K562 (cell line): ENCODE data around the gene SORCS2.

Experiments
- HDAC2 ChIP-seq: fragments of 450-650 bp; IDR thresholded peaks from 2 replicates; pipeline ENCODE4 v1.6.1; 2016; ENCODE audit warnings: mild to moderate bottlenecking
- MEIS2 ChIP-seq: fragments of 450-650 bp; IDR thresholded peaks from 2 replicates; pipeline ENCODE4 v1.6.1; 2014; ENCODE audit warnings: mild to moderate bottlenecking; ENCODE audit not compliant: partially characterized antibody
- MTA3 ChIP-seq: fragments of 450-650 bp; formaldehyde crosslinking; IDR thresholded peaks from 2 replicates; pipeline ENCODE4 v1.6.1; 2017; ENCODE audit warnings: mild to moderate bottlenecking, borderline replicate concordance
- NFYB ChIP-seq: IDR thresholded peaks from 2 replicates; pipeline ENCODE4 v1.6.1; 2011; ENCODE audit warnings: mild to moderate bottlenecking, moderate library complexity; ENCODE audit not compliant: insufficient read length; ENCODE audit errors: extremely low read depth
- PHB2 ChIP-seq: fragments of 450-650 bp; IDR thresholded peaks from 2 replicates; pipeline ENCODE4 v1.6.1; 2017; ENCODE audit warnings: low read depth
- SIN3A ChIP-seq, 2 experiments: fragments of 150-350 bp in 1 of 2; IDR thresholded peaks; 2 replicates each; pipeline ENCODE4 v1.6.1; 2011 to 2016; ENCODE audit warnings: borderline replicate concordance in 2 of 2, low read depth in 2 of 2, low read length in 2 of 2, mild to moderate bottlenecking in 2 of 2, moderate library complexity in 2 of 2; ENCODE audit not compliant: control insufficient read depth in 1 of 2
- ZNF134 ChIP-seq: fragments of 250-450 bp; sonication (Bioruptor Pico); conservative IDR thresholded peaks from 2 replicates; pipeline ENCODE4 v1.4.0; 2020
- ZNF347 ChIP-seq: fragments of 450-650 bp; formaldehyde crosslinking; IDR thresholded peaks from 2 replicates; pipeline ENCODE4 v1.4.0; 2020; ENCODE audit warnings: low read depth, mild to moderate bottlenecking, moderate library complexity
- TF ChIP-seq, protein P1 (sequence below): sonication (generic); formaldehyde crosslinking; IDR thresholded peaks from 2 replicates; pipeline ENCODE4 v1.8.0; 2022; ENCODE audit warnings: mild to moderate bottlenecking, missing genetic modification reagents
- TF ChIP-seq, protein P2 (sequence below): fragments of 450-650 bp; IDR thresholded peaks from 2 replicates; pipeline ENCODE4 v1.6.1; 2017; ENCODE audit warnings: mild to moderate bottlenecking, moderate library complexity
- TF ChIP-seq, protein P3 (sequence below), 3 experiments: IDR thresholded peaks in 2 of 3; conservative IDR thresholded peaks in 1 of 3; 2 replicates each; pipeline ENCODE4 v1.5.1; 2011 to 2012; ENCODE audit warnings: low read length in 3 of 3, mild to moderate bottlenecking in 3 of 3, control low read depth in 2 of 3, improper control_type of control experiment in 1 of 3, inconsistent platforms in 1 of 3, low read depth in 1 of 3, mixed read lengths in 1 of 3, moderate library complexity in 1 of 3; ENCODE audit not compliant: insufficient read depth in 2 of 3

DNA sequence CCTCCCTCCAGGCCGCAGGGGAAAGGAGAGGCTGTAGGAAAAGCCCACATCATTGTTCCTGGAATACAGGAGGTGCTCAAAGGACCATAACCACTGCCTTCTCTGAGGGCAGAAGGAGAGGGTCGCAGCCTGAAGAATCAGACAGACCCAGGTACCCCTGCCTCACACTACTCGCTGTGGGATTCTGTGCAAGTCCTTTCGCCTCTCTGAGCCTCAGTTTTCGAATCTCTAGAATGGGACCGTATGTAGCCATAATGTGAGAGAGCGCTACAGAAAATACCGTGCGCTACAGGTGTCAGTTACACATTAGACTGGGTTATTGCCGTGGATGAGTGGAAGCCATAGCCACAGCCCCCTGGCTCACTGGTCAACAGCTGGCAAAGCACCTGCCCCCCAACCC, 320.6 kb downstream of the SORCS2 start:
- TF ChIP-seq MTA3, result no peak
- TF ChIP-seq, protein P1, sequence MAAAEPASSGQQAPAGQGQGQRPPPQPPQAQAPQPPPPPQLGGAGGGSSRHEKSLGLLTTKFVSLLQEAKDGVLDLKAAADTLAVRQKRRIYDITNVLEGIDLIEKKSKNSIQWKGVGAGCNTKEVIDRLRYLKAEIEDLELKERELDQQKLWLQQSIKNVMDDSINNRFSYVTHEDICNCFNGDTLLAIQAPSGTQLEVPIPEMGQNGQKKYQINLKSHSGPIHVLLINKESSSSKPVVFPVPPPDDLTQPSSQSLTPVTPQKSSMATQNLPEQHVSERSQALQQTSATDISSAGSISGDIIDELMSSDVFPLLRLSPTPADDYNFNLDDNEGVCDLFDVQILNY, result no peak
- TF ChIP-seq, protein P2, sequence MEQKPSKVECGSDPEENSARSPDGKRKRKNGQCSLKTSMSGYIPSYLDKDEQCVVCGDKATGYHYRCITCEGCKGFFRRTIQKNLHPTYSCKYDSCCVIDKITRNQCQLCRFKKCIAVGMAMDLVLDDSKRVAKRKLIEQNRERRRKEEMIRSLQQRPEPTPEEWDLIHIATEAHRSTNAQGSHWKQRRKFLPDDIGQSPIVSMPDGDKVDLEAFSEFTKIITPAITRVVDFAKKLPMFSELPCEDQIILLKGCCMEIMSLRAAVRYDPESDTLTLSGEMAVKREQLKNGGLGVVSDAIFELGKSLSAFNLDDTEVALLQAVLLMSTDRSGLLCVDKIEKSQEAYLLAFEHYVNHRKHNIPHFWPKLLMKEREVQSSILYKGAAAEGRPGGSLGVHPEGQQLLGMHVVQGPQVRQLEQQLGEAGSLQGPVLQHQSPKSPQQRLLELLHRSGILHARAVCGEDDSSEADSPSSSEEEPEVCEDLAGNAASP, result no peak
- no peak for TF ChIP-seq PHB2
- no peak for TF ChIP-seq NFYB
- no peak for TF ChIP-seq SIN3A (IDR thresholded peaks at IDR 0.05; ENCODE audit: borderline replicate concordance in 2 of 2, control insufficient read depth in 1 of 2, low read depth in 2 of 2, low read length in 2 of 2)
- no peak for TF ChIP-seq MEIS2
- TF ChIP-seq ZNF347 (CRISPR knock-in tag), result no peak
- TF ChIP-seq, protein P3, sequence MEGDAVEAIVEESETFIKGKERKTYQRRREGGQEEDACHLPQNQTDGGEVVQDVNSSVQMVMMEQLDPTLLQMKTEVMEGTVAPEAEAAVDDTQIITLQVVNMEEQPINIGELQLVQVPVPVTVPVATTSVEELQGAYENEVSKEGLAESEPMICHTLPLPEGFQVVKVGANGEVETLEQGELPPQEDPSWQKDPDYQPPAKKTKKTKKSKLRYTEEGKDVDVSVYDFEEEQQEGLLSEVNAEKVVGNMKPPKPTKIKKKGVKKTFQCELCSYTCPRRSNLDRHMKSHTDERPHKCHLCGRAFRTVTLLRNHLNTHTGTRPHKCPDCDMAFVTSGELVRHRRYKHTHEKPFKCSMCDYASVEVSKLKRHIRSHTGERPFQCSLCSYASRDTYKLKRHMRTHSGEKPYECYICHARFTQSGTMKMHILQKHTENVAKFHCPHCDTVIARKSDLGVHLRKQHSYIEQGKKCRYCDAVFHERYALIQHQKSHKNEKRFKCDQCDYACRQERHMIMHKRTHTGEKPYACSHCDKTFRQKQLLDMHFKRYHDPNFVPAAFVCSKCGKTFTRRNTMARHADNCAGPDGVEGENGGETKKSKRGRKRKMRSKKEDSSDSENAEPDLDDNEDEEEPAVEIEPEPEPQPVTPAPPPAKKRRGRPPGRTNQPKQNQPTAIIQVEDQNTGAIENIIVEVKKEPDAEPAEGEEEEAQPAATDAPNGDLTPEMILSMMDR (IDR thresholded peaks at IDR 0.05 in 2 of 3, conservative IDR thresholded peaks at IDR 0.05 in 1 of 3; ENCODE audit: insufficient read depth in 2 of 3, low read depth in 1 of 3, low read length in 3 of 3), result no peak
- TF ChIP-seq ZNF134 (CRISPR knock-in tag), result no peak
- TF ChIP-seq HDAC2, result no peak
